HG03139 (cell line): ENCODE data around the gene PGGT1B.
"Not testable (repeated sequence)": the region's sequence is repeated elsewhere in the genome, so short reads cannot be mapped to it uniquely, and the experiment has no call there.

ENCODE experiments used
- ATAC-seq: cut with Tn5 transposase; IDR thresholded peaks from one replicate; pipeline ENCODE4 v1.9.1; 2021; ENCODE audit not compliant: unreplicated experiment

Gene PGGT1B

DNA sequence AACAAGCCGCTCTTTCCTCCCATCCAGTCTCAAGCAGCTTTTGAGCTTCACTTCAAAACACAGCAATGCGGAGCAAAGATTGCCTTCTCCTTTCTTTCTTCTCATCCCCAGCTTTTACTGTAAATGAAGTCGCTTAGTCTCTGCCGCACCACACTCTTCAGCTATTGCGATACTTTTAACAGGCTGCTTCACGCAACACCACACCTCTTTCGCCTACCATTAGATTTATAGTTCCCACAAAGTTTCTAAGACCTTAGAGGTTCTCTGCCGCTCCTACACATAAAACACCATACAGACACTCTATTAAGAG, 711 bp downstream of the PGGT1B start:
- peak; percentile 37 for ATAC-seq

GRCh38 chr5:115260248-115260647, 2.4 kb downstream of the PGGT1B start:
- ATAC-seq: no peak

DNA sequence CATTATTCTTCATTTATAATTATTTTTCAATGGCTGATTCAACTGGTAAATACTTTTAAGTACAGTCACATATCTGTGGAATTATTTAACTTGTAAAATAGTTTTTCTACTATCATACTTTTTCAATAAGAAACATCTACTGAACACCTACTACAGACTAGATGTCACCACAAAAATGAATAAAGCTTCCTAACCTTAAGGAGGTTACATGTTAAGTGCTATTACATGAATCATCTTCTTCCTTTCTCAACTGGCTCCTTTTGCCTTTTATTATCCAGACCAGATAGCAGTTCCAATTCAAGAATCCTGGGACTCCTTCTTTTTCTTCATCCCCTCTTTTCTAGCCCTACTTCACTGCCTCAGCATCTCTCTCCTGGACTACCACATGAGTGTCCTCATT, 4.7 kb downstream of the PGGT1B start:
- no peak for ATAC-seq

GRCh38 chr5:115249379-115249778, 13.3 kb downstream of the PGGT1B start:
- ATAC-seq: not testable (repeated sequence)

DNA sequence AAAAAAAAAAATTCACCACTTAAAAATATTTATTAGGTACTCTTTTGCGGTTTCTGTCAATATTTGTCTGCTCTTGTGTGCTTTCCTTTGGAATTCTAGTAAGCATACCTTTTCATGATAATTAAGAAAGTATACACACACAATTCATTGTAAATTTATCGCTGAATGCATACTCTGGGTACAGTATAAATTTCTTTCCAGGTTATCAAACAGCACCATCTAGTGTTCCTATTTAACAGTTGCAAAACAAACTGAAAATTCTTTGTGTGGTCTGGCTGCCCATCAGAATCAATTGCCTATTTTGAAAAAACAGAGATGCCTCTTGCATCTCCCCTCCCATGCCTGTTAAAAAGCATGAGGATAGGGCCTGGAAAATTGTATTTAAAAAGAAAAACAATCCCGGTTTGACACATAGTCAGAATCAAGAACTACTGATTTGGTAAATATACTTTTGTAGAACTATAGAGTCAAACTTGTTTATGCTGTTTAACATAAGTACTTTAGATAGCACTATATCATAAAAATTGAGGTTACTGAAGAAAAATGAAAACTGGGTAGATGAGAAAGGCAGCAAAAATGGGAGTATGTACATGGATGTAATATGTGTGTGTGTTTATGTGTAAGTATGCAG, 16.2 kb downstream of the PGGT1B start:
- peak; percentile 50 for ATAC-seq

DNA sequence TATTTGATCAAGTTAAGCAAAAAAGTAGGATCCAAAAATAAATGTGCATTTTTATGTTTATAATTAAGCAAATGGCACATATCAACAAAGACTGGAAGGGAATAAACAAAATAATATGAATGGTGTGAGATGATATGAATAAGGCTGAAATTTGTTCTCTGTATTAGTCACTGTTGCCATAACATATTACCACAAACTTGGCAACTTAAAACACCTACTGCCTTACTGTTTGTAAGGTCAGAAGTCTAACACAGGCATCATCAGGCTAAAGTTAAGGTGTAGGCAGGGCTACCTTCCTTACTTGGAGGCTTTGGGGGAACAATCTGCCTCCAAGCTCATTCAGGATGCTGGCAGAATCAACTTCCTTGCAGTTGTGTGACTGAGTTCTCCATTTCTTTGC, 19.3 kb downstream of the PGGT1B start:
- no peak for ATAC-seq

DNA sequence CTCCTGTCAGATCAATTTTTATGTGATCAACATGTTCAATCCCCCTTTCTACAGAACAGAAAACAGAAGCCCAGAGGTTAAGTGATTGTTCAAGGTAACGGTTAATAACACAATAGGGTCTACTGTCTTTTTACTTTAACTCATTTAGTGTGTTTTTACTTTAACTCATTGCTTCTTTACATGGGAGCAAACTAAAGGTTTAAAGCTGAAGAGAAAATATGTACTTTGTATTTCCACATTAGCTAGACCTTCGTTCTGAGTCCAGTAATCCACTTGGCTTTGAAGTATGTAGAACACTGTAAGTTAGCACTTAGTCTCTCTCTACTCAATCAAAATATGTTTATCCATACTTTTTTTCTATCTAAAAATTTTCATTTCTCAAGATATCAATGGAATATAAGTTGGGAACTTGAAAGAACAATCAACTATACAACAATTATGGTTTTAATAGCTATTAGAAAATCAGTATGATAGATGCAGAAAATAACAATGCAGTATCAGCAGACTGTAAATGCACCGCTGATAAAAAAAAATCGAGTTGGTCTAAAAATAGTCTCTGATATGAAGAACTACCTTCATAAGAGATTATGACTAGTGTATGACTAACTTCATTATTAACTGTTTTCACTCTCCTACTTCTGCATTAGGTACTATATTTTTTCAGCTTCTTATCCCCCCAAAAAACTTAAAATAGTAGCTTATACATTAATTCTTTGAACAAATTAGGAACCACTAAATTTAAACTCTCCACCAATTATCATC, 20.6 kb downstream of the PGGT1B start:
- no peak for ATAC-seq

DNA sequence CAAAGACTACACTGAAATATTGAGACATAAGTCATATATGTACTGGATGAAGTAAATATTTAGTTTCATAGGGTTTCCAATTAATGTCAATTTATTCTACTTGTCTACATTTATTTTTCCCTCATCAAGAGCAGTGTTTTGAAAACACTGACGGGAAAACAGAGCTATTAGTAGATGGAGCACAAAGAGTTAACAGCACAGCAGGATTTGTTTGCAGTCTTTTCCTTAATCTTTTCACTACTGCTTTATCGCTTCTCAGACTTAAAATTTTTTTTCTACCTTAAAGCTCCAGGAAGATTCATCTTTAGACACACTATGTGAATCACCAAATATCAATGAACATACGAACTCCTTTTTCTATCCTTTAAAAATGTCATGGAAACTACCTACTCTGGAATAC, 25.6 kb downstream of the PGGT1B start:
- no peak for ATAC-seq

DNA sequence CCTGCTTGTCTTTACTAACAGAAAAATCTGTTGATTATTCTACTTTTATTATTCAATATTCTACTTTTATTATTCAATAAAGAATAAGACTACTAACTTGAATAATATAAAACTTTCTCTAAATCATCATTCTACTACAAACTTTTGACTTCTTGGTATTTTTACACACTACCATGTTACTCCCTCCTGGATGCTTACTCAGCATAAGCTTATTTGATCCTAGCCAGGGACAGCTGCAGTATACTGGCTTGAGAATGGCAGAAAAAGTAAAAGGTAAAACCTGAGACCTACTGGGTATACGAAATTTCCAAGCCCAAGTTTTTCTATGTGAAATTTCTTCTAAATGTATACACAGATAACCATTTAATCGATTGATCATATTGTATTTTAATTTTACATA, 26.1 kb downstream of the PGGT1B start:
- ATAC-seq: no peak

DNA sequence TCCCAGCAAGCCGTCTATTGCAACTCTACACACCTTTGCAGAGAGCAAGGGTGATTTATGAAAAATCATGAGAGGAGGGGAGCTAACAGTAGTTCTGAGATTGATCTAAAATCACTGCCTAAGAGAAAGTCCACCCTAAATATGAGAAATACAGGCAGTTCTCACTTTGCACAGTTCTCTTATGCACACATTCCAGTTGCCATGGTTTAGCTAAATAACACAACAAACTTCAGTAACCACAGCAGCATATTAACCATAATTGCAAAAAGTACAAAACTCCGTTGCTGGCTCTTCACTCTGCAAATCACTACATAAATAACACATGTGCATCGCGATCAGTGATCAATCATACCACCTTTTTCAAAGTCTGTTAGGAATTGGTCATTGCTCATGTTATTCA, 31.1 kb downstream of the PGGT1B start:
- no peak for ATAC-seq

GRCh38 chr5:115229606-115230005, 33.1 kb downstream of the PGGT1B start:
- no peak for ATAC-seq

GRCh38 chr5:115227281-115227680, 35.4 kb downstream of the PGGT1B start:
- no peak for ATAC-seq

DNA sequence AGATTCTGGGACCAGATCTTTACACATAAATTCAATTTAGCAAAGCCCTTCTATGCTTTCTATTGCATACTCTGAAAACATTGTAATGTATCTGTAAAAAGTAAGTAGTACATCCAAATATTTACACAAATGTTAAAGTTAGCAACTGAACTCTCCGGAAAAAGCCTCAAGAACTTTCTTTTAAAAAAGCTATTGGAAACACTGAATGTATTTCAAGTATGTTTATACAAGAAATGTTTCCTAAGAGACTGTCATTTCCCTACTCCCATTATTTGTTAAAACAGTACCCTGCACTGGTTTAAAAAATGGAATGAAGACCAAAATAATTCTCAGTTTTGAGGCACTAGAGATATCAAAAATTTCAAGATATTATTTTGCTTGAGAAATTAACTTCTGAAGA, 48.1 kb downstream of the PGGT1B start:
- ATAC-seq: no peak

- peak; percentile 99 for ATAC-seq
Measured at GRCh38 chr5:115209279-115209678, 53.4 kb downstream of the PGGT1B start.

DNA sequence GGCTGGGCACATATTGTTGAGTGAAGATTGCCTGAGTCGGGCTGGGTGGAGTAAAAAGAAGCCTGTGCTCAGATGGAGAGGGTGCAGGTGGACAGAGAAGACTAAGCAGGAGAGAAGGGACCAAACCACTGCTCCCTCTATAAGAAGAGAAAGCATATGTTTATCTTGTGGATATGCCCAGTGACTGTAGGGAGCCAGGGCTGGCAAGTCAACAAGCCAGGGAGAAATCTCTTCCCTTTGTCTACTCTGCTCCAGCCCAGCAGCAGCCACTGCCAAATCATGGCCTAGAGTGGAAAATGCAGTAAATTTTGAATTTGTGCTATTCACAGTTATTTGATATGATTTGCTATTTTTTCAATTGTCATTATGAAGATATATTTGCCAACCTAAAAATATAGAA, 59.7 kb downstream of the PGGT1B start:
- no peak for ATAC-seq

DNA sequence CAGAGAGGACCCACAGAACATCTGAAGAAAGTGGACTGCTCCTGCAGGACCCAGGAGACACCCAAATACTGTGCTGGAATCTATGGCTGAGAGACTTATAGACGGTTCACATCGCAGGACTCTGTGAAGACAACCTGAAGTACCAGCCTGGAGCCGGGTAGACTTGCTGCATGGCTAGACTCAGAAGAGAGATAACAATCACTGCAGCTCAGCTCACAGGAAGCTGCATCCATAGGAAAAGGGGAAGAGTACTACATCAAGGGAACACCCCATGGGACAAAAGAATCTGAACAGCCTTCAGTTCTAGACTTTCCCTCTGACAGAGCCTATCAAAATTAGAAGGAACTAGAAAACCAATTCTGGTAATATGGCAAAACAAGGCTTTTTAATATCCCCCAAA, 66.5 kb downstream of the PGGT1B start:
- ATAC-seq: no peak

GRCh38 chr5:115194676-115195075, 68.0 kb downstream of the PGGT1B start:
- no peak for ATAC-seq

DNA sequence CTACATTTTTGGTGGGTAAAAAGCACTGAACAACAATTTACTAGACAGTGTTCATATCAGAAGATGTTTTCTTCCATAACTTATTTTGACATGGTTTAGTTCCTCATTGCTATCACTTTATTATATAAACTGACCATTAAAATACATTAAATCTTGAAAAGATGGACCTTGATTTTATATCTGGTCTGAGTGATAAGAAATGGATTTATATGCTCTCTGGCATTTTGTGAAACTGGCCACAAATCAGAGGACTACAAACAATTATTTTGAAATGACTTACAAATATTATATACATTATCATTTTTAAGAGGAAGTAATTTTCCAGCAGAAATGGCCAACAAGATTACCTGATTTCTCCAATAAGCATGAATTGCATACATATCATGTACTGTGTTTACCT, 69.4 kb downstream of the PGGT1B start:
- ATAC-seq: no peak

DNA sequence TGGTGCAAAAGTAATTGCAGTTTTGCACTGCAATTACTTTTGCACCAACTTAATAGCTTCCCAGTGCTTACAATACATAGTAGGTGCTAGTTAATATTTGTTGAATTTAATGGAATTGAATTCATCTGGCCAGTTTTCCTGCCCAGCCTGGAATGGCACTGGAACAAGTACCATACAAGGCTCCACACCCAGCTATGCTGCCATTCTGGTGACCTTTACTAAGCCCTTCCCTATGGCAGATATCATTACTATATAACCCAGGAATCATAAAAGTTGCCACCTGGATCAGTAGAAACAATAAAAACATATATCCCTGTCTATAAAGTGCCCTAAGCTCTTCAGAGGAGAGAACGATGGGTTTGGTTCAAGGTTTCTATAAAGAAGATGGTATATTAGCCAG, 70.6 kb downstream of the PGGT1B start:
- ATAC-seq: no peak

DNA sequence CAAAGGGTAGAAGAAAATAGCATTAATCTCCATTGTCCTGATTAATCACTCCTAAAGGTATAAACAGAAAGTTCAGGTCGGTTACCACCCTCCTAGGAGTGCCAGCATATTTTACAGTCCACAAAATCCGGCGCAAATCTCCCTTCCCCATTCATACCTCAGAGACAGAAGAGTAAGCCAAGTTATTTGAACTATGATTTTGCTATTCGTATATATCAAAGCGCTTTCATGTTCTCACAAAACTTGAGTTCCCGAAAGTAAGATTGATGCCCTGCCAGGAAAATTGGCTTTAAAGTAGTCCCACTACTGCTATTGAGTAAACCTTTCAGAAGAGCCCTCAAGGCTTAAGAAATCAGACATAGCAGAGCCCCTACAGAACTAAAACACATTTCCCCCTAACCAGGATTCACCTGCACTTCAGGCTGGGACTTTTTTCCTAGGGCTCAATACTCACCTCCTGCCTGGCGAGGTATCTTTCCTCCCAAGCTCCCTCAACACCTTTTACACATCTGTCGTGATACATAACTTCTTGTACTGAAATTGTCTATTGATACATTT, 71.1 kb downstream of the PGGT1B start:
- ATAC-seq: no peak

DNA sequence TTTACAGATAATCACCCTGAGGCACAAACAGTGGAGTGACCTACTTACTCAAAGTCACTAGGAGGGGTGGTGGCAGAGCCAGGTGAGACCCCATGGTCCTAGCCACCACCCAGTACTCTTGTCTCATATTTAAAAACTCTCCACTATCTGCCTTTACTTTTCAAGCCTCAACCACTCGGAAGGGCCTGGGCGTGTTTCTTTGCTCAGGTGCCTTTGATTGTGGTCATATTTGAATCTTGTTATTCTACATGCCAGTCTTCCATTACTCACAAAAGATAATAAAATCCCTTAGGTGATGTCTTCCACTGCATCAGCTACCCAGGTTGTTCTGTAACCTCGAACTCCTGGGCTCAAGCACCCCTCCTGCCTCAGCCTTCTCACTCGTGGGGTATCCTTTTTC, 72.3 kb downstream of the PGGT1B start:
- no peak for ATAC-seq

DNA sequence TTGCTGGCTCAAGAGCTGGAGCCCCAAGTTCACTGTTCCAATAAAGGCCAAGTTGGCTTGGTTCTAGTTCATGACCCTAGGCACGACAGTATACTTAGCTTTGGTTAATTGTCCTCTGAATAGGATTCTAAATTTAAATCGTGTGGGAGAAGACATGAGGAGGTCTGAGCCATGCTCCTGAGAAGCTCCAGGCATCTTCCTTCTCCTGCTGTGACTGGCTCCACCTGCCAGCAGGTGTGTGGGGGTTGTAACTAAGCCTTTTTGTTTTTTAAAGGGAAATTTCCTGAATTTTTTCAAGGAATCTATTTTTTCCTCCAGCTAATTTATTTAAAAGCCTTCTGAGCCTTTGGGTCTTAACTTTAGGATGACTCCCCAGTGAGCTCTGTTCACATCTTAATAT, 72.8 kb downstream of the PGGT1B start:
- no peak for ATAC-seq

DNA sequence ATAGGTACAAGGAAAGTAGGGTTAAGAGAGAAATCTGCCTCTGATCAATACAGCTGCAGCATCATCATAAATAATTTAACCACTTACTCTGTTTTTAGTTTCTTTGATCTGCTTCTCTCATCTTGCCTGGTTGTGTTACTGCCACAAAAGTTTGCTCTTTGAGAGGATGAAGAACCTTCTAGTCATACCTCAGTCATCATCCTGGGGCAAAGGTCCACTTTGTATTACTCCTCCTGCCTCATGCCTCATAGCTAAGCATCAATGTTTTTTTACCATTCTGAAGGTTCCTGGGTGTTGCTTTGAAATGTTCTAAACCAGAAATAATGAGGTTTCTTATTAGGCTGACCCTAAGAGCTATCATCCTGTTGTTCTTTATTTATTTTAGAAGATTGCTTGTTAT, 75.9 kb downstream of the PGGT1B start:
- no peak for ATAC-seq
